ENCODE data around the gene CCDC78.

GRCh38 chr16:717450-718245, 8.6 kb downstream of the CCDC78 start:
- no peak for TF ChIP-seq REST (IDR thresholded peaks at IDR 0.05; ENCODE audit: insufficient read depth in 1 of 2, low read depth in 2 of 2, low read length in 2 of 2)
- no peak for TF ChIP-seq SIN3A (IDR thresholded peaks at IDR 0.05; ENCODE audit: borderline replicate concordance, insufficient read depth, low read length)
